ENCODE measurements around the gene UBA1. TPM values are rescaled to one million over a fixed set of nuclear protein-coding genes. Genes with fewer than 3 reads are reported as not detected.

UBA1 gene
- total and polyA plus RNA-seq, 2 of the 13 experiments (the other 11 are each of a cell fraction or from before 2014, with no cell fraction given), result 93.3 to 129 TPM

DNA sequence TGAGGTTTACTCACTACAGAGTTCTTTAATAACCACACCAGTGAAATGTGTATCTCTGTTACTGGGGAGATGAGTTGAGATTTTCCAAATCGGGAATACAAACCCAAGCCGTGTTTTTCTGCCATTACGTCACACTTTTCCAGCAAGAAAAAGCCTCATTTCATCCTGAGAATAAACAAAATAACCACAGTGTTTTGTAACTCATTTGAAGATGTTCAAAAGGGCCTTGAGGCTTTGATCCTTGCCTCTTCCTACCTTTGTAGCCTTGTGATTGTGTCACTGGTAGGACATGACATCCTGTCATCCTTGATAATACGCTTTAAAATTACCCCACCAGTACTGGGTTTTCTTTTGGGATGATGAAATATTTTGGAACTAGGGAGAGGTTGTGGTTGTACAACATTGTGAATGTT is 42.1 kb downstream of the UBA1 start (continued):
- TF ChIP-seq THAP9 (CRISPR knock-in tag; IDR thresholded peaks at IDR 0.05; ENCODE audit: borderline replicate concordance) (no peak), SMARCE1 (IDR thresholded peaks at IDR 0.05; ENCODE audit: borderline replicate concordance) (no peak), RARA (CRISPR knock-in tag; IDR thresholded peaks at IDR 0.05) (0 out of 2 replicates have a peak, but pooled peaks have one; percentile 10), NFKB2 (CRISPR knock-in tag; IDR thresholded peaks at IDR 0.05; ENCODE audit: borderline replicate concordance) (no peak), ZNF20 (CRISPR knock-in tag; IDR thresholded peaks at IDR 0.05) (no peak), POGZ (CRISPR knock-in tag; IDR thresholded peaks at IDR 0.05) (no peak), ETV6 (CRISPR knock-in tag; conservative IDR thresholded peaks at IDR 0.05) (no peak), ZNF879 (CRISPR knock-in tag; IDR thresholded peaks at IDR 0.05) (no peak), HNRNPLL (IDR thresholded peaks at IDR 0.05; ENCODE audit: low read depth, low read length, poor library complexity, severe bottlenecking) (no peak), MEIS2 (CRISPR knock-in tag; IDR thresholded peaks at IDR 0.05) (no peak), ZC3H13 (CRISPR knock-in tag; IDR thresholded peaks at IDR 0.05) (no peak), CC2D1A (CRISPR knock-in tag; IDR thresholded peaks at IDR 0.05) (no peak), ZSCAN21 (CRISPR knock-in tag; IDR thresholded peaks at IDR 0.05; ENCODE audit: borderline replicate concordance) (no peak), SOX13 (IDR thresholded peaks at IDR 0.05) (no peak), SOX13 (CRISPR knock-in tag; conservative IDR thresholded peaks at IDR 0.05 in 1 of 2, IDR thresholded peaks at IDR 0.05 in 1 of 2) (peak in 1 of 2 experiments; percentile 36; a peak in 1 of 4 replicates), FOXA1 (IDR thresholded peaks at IDR 0.05) (no peak), FOXA1 (CRISPR knock-in tag; IDR thresholded peaks at IDR 0.05) (peak; percentile 28; the same call in 1 of the 2 replicates), TCF7 (IDR thresholded peaks at IDR 0.05; ENCODE audit: low read depth) (peak; percentile 77), ZNF230 (CRISPR knock-in tag; IDR thresholded peaks at IDR 0.05) (no peak), ZEB1 (IDR thresholded peaks at IDR 0.05; ENCODE audit: insufficient replicate concordance, low read depth) (no peak), ZNF333 (CRISPR knock-in tag; IDR thresholded peaks at IDR 0.05; ENCODE audit: borderline replicate concordance) (no peak), CENPX (CRISPR knock-in tag; IDR thresholded peaks at IDR 0.05) (no peak), CREB1 (IDR thresholded peaks at IDR 0.05) (peak; percentile 46; the same call in 1 of the 2 replicates), CREB1 (CRISPR knock-in tag; IDR thresholded peaks at IDR 0.05) (peak; percentile 71), CEBPB (IDR thresholded peaks at IDR 0.05; ENCODE audit: borderline replicate concordance, low read depth, low read length) (peak; percentile 42), FOXO1 (CRISPR knock-in tag; IDR thresholded peaks at IDR 0.05) (no peak), ETV5 (CRISPR knock-in tag; IDR thresholded peaks at IDR 0.05; ENCODE audit: borderline replicate concordance) (peak; percentile 13; the same call in 1 of the 2 replicates), ZBTB21 (CRISPR knock-in tag; IDR thresholded peaks at IDR 0.05) (peak; percentile 75)
- TF ChIP-seq, protein P1, sequence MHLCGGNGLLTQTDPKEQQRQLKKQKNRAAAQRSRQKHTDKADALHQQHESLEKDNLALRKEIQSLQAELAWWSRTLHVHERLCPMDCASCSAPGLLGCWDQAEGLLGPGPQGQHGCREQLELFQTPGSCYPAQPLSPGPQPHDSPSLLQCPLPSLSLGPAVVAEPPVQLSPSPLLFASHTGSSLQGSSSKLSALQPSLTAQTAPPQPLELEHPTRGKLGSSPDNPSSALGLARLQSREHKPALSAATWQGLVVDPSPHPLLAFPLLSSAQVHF (CRISPR knock-in tag; IDR thresholded peaks at IDR 0.05), result no peak
- TF ChIP-seq, protein P2, sequence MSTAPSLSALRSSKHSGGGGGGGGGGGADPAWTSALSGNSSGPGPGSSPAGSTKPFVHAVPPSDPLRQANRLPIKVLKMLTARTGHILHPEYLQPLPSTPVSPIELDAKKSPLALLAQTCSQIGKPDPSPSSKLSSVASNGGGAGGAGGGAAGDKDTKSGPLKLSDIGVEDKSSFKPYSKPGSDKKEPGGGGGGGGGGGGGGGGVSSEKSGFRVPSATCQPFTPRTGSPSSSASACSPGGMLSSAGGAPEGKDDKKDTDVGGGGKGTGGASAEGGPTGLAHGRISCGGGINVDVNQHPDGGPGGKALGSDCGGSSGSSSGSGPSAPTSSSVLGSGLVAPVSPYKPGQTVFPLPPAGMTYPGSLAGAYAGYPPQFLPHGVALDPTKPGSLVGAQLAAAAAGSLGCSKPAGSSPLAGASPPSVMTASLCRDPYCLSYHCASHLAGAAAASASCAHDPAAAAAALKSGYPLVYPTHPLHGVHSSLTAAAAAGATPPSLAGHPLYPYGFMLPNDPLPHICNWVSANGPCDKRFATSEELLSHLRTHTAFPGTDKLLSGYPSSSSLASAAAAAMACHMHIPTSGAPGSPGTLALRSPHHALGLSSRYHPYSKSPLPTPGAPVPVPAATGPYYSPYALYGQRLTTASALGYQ (CRISPR knock-in tag; IDR thresholded peaks at IDR 0.05), result no peak
